Measurements from ENCODE around the gene ANXA11.

GRCh38 chr10:80133206-80133605, 72.1 kb downstream of the ANXA11 start:
- TF ChIP-seq CTCF (IDR thresholded peaks at IDR 0.05) (no peak), POLR2AphosphoS5 (IDR thresholded peaks at IDR 0.05) (peak in 1 of 3 donors; percentile 22), POLR2A (IDR thresholded peaks at IDR 0.05) (no peak)
